Activated gamma-delta T cell treated with anti-CD3 and anti-CD28 coated beads, Interleukin-2, amount 50 U/mL, for 16 hours (primary cell): ENCODE results near the gene OR2F2.
A peak's percentile ranks its signal among the peaks of the same experiment; 100 is the strongest.

Experiments used
- DNase-seq: peaks from one replicate; pipeline ENCODE4 v3.0.0-alpha.2; 2020; ENCODE audit warnings: low read depth

Gene OR2F2, protein sequence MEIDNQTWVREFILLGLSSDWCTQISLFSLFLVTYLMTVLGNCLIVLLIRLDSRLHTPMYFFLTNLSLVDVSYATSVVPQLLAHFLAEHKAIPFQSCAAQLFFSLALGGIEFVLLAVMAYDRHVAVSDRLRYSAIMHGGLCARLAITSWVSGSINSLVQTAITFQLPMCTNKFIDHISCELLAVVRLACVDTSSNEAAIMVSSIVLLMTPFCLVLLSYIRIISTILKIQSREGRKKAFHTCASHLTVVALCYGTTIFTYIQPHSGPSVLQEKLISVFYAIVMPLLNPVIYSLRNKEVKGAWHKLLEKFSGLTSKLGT

DNA sequence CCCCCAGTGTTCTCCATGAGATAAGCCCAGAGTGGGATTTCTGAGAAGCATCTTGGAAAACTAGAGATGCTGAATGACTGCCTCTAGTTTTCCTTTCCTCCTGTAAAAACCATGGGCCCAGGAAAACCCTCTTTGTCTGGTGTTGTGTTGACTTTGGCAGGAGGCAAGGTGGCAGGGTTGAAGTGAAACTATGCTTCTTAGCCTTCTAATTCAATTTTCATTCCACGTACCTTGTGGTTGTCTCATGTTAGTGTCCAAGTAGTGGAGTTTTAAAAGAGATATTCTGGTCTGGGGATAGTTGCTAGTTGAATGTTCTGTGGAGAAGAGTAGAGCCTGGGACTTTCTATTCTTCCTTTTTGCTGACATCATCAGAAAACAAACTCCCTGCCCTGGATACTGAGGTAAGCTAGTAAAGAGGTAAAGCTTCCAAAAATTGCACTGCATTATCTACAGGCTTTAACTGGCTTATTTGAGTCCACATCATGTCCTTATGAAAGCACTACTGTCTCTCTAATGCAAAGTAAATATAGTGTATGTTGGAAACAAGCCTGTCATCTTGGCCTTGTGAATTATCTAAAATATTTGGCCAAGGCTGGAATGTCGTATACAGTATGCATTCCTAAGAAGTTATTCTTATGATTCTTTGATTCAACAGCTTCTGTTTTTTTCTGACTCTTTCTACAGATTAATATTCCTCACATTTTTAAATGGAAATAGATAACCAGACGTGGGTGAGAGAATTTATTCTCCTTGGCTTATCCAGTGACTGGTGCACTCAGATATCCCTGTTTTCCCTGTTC is at the start of gene OR2F2:
TSS of gene OR2F2 (plus strand) at position 708 of the 800 bp plus-strand sequence. CDS start at position 708, 0 bp downstream.
- DNase-seq, result no peak

DNA sequence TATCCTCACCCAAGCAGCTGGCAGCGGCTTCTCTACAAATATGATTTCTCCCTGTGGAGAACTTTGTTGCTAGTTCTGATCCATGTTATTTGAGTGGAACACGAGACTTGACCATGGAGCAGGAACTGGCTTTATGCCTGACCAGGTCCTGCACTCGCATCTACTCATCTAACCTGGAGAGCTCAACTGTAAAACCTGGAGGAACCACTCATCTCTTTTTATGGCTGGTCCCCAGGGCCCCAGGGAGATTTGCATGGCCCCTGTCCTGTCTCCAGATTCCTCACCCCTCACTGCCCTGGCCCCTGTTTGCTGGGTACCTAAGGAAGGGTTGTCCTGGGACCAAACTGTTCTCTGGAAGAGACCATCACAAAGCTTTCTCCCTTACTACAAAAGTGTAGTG is 49.1 kb upstream of the OR2F2 start:
- no peak for DNase-seq

DNA sequence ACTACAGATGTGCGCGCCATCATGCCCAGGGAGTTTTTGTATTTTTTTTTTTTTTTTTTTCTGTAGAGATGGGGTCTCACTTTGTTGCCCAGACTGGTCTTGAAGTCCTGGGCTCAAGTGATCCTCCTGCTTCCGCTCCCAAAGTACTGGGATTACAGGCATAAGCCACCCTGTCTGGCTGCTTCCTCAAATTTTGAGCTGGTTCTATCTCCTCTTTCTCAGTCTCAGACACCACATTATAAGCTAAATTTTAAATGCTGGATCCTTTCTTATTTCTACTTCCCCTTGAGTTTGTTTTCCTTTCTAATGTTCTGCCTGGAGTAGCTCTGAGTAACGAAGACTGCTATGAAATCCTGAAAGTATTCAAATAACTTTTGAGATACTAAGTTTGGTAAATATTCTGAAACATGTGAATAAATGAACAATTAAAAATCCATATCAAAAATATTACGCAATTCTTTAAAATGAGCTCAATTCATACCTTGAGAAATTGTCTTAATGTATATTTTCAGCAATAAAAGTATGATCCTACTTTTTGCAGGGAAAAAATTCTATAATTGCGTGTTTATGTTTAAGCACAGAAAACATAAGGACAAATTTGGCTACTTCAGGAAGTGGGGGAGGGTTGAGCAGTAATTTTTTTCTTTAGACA is 48.1 kb upstream of the OR2F2 start:
- no peak for DNase-seq

DNA sequence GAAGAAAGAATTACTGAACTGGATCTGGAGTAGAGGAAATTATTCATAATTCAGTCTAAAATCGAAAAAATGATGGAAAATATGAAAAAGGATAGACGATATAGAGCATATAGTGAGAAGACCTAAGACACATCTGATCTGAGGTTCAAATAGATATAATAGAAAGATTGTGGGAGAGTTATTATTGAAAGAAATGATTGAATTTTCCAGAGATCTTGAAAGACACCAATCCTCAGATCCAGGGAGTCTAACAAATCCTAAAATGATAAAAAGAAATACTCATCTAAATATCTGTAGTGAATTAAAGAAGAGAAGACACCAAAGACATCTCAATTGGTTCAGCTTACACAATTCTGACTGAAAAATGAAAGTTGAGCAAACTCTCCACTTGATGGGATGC is 46.0 kb upstream of the OR2F2 start:
- DNase-seq, result no peak

DNA sequence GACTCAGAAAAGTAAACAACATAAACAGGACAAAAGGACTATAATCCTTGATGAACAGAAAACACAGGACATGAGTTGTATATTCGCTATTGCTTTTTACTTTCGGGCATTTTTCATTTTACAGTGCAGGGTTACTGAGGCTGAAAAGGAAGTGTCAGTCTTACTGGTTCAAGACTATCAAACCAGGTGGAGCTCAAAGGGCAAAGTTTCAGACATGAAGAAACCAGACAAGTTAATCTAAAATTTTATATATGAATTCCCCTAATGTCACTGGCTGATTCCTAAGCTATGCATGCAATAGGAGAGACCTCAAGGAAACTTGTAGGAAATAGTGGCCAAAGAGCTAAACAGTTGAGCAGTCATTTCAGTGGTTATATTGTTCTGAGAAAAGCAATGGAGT is 44.5 kb upstream of the OR2F2 start:
- DNase-seq, result no peak

DNA sequence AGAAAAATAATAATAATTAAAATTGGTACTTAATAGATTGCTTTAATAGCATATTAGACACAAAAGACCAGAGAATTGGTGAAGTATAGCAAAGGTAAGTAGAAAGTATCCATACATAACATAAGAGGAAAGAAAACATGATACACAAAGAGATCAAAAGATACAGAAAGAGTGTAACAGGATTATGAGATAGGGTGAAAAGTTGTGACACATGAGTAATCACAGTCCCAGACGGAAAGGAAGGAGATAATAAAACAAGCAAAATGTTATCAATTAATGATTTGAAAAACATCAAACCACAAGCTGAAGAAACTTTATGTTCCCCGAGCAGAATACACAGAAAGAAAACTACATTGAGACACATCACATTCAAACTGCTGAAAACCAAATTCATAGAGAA is 43.6 kb upstream of the OR2F2 start:
- no peak for DNase-seq

DNA sequence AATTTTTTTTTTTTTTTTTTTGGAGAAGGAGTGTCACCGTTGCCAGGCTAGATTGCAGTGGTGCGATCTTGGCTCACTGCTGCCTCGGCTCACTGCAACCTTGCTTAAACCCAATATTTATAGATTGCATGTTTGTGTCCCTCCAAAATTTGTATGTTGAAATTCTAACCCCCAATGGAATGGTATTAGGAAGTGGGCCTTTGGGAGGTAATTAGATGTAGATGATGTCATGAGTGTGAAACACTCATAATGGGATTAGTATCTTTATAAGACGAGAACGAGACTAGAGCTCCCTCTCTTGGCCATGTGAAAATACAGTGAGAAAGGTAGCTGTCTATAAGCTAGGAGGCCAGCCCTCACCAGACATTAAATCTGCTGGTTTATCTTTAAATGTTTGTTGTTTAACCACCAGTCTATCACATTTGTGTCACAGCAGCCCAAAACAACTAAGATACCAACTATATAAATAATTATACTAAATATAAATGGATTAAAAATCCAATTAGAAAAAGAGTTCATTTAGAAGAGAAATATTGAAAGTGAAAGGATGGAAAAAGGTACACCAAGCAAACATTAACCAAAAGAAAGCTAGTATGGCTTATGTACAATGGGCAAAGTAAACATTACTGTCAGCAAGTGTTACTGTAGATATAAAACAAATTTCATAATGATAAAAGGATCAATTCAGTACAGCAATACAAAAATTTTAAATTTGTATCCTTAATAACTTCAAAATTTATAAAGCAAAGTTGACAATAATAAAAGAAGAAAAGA is 42.3 kb upstream of the OR2F2 start:
- no peak for DNase-seq

DNA sequence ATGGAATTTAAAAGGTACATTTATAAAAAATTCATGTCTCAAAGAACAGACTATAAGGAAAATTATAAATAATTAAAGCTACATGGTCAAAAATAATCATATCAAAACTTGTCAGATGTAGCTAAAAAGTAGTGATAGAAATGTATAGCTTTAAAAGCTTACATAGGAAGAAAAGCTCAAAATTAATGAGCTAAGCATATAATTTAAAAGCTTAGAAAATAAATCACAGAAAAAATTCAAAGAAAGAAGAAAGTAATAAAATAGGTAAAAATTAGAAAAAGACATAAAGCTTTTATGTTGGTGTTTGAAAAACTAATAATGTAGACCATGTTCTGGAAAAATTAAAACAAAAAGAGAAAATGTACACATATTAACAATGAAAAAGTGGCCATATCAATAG is 38.4 kb upstream of the OR2F2 start:
- DNase-seq, result no peak

DNA sequence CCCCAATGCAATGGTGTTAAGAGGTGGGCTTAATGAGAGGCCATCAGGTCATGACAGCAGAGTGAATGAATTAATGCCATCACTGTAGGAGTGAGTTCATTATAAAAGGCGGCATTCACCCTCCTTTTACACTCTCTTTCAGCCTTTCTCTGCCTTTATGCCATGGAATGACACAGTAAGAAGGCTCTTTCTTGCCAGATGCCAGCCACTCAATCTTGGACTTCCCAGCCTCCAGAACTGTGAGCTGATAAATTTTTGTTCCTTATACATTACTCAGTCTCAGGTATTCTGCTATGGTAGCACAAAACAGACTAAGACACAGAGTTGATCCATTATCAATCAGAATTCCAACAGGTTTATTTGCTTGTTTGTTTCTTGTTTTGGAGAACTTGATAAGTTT is 36.2 kb upstream of the OR2F2 start:
- no peak for DNase-seq

DNA sequence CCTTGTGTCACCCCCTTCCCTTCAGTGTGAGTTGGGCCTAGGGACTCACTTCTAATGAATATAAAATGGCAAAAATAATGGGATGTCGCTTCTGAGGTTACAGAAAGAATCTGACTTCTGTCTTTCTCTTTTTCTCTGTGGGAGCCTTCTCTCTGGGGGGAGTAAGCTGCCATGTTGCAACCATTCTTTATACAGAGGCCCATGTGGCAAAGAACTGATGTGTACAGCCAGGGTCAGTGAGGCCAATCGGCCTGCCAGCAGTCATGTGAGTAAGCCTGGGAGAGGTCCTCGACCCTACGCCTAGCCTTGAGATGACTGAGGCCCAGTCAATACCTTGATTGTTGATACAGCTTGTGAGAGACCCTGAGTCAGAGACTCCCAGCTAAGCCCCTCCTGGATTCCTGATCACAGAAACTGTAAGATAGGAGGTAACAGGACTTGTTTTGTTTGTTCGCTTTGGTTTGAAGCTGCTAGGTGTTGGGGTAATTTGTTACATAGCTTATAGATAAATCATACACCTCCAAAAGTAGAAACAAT is 34.7 kb upstream of the OR2F2 start:
- DNase-seq, result no peak

DNA sequence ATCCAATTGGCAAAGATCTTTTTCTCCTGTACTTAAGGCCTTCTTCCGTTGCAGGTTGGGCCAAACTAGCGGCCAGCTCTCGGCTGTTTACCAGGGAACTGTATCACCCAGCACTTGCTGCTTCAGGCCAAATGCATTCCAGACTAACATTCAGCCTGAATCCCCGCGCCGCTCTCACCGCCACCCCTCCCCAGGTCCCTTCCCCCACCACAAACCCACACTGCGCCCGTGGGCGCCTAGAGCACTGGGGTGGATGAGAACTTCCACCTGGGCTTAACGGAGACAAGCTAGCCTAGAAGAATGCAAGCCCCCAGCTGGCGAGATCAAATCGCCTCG is 33.7 kb upstream of the OR2F2 start:
- DNase-seq, result no peak

DNA sequence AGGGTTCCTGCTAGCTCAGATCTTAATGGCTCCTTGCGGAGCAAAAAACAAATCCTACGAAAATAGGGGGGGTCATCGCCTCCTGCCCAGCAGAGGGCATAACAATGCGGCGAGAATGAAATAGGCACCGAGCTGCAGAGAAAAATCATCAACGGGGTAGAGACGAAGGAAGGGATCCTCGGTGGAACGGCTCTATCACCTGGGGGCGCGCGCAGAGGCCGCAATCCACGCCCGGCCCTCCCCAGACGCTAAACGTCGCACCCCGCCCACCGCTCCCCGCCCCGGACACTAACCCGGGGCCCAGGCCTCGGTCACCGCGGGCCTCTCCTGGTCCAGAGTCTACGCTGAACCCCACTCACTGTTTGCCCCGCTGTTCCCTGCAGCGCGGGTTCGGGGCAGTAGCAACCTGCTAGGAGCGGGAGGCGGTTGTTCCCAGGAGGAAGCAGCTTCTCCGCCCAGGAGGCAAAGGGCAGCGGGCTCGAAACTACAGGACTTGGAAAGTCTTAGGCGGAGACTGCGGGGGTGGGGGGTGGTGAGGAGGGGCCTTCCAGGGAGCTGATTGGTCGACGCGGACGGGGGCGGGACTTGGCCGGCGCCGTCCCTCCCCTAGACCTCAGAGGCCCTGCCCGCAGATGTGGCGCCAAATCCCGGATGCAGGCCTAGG is 33.2 kb upstream of the OR2F2 start, which contains the start of gene TCAF1:
TSS of gene TCAF1 (minus strand) at position 509 of the 664 bp plus-strand sequence. CDS start 25,568 bp downstream, outside the sequence.
- peak; percentile 86 for DNase-seq

DNA sequence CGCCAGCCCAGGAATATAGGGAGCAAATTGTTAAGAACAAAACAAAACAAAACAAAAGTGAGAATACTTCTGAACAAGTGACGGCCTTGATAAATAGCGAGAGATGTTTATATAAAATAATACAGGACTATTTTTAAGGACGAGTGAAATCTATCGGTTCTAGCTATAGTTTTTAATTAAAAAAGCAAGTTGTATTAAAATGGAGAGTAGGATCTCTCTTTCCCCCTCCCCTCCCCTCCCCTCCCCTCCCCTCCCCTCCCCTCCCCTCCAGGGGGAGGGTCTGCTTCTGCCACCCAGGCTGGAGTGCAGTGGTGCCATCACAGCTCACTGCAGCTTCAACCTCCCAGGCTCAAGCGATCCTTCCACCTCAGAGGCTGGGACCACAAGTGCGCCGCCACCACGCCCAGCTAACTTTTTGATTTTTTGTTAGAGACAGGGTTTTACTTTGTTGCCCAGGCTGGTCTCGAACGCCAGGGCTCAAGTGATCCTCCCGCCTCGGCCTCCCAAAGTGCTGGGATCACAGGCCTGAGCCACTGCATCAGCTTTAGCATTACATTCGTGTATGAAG is 32.6 kb upstream of the OR2F2 start:
- DNase-seq, result no peak

DNA sequence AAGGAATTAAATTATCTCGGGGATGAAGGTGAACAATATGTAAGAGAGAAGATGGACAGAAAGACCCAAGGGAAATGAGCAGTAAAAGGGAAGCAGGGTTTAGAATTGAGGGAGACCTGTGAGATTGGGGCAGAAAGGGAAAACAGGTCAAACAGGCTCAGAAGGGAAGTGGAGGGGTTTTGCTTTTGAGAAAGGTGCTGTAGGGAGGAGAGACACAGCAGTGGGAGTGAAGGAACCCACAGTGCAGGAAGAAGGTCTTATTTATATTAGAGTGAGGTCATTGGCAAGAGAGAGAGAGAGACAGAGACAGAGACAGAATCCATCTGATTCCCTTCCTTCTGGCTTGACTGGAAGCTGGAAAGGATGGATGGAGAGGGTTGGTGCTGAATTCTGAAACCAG is 29.5 kb upstream of the OR2F2 start:
- DNase-seq, result no peak

DNA sequence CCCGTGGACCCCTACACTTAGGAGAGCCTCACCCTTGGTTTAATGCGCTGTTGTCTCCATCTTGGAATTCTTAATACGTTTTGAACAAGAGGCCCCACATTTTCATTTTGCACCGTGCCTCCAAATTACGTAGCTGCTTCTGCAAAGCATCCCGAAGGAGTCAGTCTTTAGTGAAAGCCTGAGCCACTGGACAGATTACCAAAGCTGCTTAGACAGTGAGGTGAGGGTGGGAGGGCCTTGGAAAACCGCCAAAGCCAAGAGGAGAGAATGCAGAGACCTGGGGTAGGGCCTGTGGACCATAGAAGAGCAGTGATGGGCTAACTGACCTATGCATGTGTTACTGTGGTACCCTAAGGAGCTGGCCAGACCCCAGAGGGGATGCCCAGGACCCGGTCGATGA is 28.9 kb upstream of the OR2F2 start:
- DNase-seq, result no peak

DNA sequence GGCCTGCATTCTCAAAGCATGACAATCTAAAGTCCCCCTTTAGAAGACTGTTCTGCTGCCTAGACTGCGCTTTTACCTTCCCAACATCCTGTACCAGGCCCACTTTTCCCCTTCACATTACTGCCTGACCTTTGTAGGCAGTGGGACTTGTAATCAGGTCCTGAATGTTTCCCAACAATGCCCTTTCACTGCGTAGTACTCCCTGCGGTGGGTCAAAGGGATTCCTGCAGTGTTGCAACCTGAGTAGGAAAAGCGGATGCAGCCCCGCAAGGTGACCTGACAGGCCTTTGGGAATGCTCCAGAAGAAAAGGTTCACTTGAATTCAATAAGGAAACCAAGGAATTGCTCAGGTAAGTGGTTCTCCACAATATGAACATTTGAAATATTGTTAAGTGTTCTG is 28.1 kb upstream of the OR2F2 start:
- no peak for DNase-seq

DNA sequence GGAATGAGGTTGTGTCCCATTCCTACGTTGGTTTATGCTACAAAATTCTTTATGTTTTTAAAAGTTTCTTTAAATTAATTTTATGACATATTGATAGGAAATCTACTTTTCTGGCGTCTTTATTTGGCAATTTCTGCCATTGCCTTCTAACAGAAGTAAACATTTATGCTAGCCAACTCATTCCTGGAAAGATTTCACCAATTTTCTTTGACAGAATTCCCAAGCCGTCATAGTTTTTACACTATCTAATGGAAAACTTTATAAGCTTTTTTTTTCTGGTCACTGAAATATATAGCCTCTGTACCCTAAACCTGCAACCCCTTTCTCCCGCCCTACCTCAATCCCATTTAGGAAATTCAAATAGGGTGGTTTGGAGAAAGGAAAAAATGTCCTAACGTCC is 26.9 kb upstream of the OR2F2 start:
- DNase-seq, result no peak

DNA sequence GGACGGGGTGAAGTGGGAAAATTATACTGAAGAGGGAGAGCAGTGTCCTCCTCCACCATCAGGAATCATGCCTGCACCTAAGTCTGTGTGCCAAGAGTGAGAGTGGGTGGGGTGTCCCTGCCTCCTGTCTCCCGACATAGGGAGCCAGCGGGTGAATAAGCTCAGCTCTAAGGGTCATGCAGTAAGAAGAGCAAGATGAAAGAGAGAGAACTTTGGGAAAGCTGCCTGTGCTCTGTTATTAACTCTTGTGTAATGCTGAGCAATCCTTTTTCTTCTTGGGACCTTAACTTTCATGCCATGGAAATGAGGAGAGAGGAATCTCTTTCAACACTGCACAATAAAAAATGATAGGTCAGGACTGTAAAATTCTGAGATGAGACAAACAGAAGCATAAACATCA is 25.2 kb upstream of the OR2F2 start:
- DNase-seq, result no peak

DNA sequence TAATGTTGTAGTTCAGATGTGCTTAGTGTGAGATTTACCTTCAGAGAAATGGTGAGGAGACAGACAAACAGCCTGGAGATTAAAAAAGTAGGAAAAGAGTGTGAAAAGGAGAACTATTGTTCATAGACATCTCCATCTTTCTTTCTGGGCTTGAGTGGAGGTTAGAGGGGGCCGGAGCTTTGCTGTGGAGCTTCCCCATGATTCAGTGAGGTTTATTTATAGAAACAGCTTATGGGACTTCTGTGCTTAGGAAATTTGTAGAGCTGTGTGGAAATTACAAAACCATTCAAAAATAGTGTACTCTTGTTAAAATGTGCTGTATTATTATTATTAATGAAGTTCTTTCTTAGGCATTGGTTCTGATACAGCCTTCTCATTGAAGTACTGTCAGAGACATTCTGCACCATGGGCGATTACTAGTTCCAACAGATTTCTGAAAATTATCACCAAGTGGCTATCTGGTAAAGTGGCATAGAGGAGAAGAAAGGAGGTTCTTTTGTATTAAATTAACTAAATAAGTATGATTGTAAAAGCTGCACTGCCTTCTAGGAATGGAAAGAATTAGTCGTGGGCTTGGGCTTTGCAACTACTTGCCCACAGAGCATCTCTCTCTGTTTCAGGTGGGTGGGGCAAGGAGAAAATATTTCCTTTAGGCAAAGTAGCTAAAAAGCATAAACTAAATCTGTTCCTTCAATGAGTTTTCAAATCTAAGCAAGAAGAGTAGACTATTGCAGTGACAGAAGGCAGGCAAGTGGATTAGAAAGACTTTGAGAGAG is 24.4 kb upstream of the OR2F2 start:
- no peak for DNase-seq

DNA sequence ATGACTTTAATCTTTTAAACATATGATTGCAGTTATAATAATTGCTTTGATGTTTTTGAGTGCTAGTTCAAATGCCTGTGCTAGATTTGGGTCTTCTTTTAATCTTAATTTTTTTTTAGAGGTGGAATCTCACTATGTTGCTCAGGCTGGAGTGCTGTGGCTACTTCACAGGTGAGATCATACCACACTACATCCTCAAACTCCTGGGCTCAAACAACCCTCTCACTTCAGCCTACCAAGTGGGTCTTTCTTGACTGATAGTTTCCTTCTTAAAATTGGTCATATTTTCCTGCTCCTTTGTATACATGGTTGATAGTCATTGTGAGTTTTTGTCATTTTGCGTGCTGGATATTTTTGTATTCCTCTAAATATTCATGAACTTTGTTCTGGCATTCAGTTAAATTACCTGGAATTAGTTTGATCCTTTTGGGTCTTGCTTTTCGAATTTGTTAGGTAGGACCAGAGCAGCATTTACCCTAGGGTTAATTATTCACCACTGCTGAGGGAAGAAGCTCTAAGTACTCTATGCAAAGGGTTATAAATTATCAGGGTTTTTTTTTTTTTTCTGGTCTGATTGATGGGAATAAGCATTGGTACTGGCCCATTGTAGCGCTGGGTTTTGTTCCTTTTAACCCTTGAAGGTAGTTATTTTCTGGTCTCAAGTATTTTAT is 21.0 kb upstream of the OR2F2 start:
- DNase-seq, result no peak
